Stimulated activated effector memory CD8-positive, alpha-beta T cell treated with anti-CD3 and anti-CD28 coated beads, Interleukin-12 subunit alpha, Interleukin-12 subunit beta, amount 100 ng/mL, for 72 hours (primary cell): ENCODE data around the gene ZFHX2.
"Not testable (repeated sequence)": the region's sequence is repeated elsewhere in the genome, so short reads cannot be mapped to it uniquely, and the experiment has no call there.

Experiments
- ATAC-seq: fragments of 150-1000 bp; cut with Tn5 transposase; 2 replicates; pipeline ENCODE4 v1.10.0; 2021
- DNase-seq, 2 donors: peaks; one replicate each; pipeline ENCODE4 v3.0.0; 2021 to 2022; ENCODE audit warnings: low spot score in 2 of 2
- H3K27ac Mint-ChIP-seq: one replicate; pipeline ENCODE4 v1.8.0; 2022; ENCODE audit warnings: mild to moderate bottlenecking, mixed read lengths
- H3K36me3 Mint-ChIP-seq: one replicate; pipeline ENCODE4 v1.8.0; 2022; ENCODE audit warnings: mild to moderate bottlenecking, mixed read lengths
- H3K4me1 Mint-ChIP-seq: one replicate; pipeline ENCODE4 v1.8.0; 2022; ENCODE audit warnings: mixed read lengths
- H3K4me3 Mint-ChIP-seq: one replicate; pipeline ENCODE4 v1.8.0; 2022; ENCODE audit warnings: mild to moderate bottlenecking, mixed read lengths
- H3K9me3 Mint-ChIP-seq: one replicate; pipeline ENCODE4 v1.8.0; 2022; ENCODE audit warnings: mixed read lengths

ZFHX2 gene

DNA sequence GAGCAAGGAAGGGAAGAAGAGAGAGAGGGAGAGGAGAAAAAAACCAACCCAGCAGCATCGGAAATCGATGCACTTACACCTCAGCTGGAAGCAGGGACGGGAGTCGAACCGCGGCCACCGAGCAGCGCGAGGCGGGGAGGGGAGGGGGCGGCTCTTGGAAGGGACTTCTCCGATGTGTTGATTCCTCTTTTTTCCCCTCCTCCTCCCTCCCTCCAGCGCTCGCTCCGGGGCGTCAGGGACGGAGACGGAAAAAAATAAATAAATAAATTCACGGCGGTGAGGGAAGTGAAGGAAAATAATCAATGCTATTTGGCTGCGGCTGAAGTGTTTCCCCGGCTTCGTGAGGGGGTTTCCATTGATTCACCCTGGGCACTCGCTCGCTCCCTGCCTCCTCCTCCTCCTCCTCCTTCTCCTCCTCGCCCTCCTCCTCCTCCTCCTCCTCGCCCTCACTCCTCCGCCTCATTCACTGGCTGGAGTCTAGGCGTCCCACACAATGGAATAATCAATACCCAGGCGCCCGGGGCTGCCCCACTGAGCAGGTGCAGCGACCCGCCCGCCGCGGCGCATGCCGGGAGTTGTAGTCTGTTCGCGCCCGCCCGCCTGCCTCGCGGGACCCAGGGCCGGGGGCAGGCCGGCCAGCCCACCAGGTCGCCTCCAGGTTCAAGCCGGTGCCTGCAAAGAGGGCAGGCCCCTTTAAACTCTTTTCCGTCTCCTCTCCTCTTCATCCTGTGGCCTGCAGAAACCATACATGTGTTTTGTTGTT is at the start of gene ZFHX2:
Gene ZFHX2, minus strand, starts transcription at position 500 of the 763 bp plus-strand sequence. CDS start 16,440 bp downstream, outside the sequence.
- Mint-ChIP-seq H3K4me3 (no peak within 1 kb of the TSS), H3K36me3 (peaks cover 15% of the 10 kb centered on the region), H3K27ac (no peak within 1 kb of the TSS), H3K4me1 (peaks cover 14% of the 10 kb centered on the region), H3K9me3 (no peaks in the 10 kb centered on the region)
- DNase-seq: peak; percentile 66 to 91
- peak; percentile 77 for ATAC-seq

GRCh38 chr14:23600806-23601205 is 49.2 kb upstream of the ZFHX2 start:
- DNase-seq (no peak), ATAC-seq (no peak)
- Mint-ChIP-seq H3K9me3 (peaks cover 3% of the 10 kb centered on the region), H3K27ac (no peak overlapping the region), H3K4me1 (peaks cover 23% of the 10 kb centered on the region), H3K36me3 (no peaks in the 10 kb centered on the region), H3K4me3 (no peak overlapping the region)

GRCh38 chr14:23600322-23600707 is 48.8 kb upstream of the ZFHX2 start:
- Mint-ChIP-seq H3K27ac (peak overlapping the region; percentile 3), H3K4me1 (peaks cover 18% of the 10 kb centered on the region), H3K4me3 (no peak overlapping the region), H3K9me3 (peaks cover 3% of the 10 kb centered on the region), H3K36me3 (no peaks in the 10 kb centered on the region)
- DNase-seq (no peak), ATAC-seq (no peak)

DNA sequence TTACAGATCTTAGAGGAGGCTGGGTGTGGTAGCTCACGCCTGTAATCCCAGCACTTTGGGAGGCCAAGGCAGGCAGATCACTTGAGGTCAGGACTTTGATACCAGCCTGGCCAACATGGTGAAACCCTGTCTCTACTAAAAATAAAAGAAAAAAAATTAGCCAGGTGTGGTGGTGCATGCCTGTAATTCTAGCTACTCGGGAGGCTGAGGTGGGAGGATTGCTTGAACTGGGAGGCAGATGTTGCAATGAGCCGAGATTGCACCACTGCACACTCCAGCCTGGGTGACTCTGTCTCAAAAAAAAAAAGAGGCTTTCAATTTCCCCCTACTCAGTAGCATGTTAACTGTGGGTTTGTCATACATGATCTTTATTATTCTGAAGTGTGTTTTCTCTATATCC is 42.6 kb upstream of the ZFHX2 start:
- ATAC-seq, H3K4me1 Mint-ChIP-seq, H3K9me3 Mint-ChIP-seq, DNase-seq, H3K27ac Mint-ChIP-seq, H3K4me3 Mint-ChIP-seq, H3K36me3 Mint-ChIP-seq: not testable (repeated sequence)

- Mint-ChIP-seq H3K4me3 (no peak overlapping the region), H3K36me3 (no peaks in the 10 kb centered on the region), H3K4me1 (peaks cover 12% of the 10 kb centered on the region), H3K9me3 (no peaks in the 10 kb centered on the region), H3K27ac (no peak overlapping the region)
- ATAC-seq (no peak), DNase-seq (no peak)
Measured at GRCh38 chr14:23590198-23590597, 38.6 kb upstream of the ZFHX2 start.

- Mint-ChIP-seq H3K9me3 (no peaks in the 10 kb centered on the region), H3K4me3 (no peak overlapping the region), H3K27ac (peak overlapping the region; percentile 17), H3K36me3 (no peaks in the 10 kb centered on the region), H3K4me1 (peaks cover 12% of the 10 kb centered on the region)
- DNase-seq: no peak
- ATAC-seq: no peak
Measured at GRCh38 chr14:23589606-23590005, 38.0 kb upstream of the ZFHX2 start.

- H3K9me3 Mint-ChIP-seq: no peaks in the 10 kb centered on the region
- H3K4me1 Mint-ChIP-seq: peaks cover 12% of the 10 kb centered on the region
- H3K27ac Mint-ChIP-seq: peak overlapping the region; percentile 17
- no peak overlapping the region for H3K4me3 Mint-ChIP-seq
- ATAC-seq (peak; percentile 99), DNase-seq (peak; percentile 78 to 90)
- H3K36me3 Mint-ChIP-seq: no peaks in the 10 kb centered on the region
Measured at GRCh38 chr14:23588884-23589598, 37.5 kb upstream of the ZFHX2 start.

DNA sequence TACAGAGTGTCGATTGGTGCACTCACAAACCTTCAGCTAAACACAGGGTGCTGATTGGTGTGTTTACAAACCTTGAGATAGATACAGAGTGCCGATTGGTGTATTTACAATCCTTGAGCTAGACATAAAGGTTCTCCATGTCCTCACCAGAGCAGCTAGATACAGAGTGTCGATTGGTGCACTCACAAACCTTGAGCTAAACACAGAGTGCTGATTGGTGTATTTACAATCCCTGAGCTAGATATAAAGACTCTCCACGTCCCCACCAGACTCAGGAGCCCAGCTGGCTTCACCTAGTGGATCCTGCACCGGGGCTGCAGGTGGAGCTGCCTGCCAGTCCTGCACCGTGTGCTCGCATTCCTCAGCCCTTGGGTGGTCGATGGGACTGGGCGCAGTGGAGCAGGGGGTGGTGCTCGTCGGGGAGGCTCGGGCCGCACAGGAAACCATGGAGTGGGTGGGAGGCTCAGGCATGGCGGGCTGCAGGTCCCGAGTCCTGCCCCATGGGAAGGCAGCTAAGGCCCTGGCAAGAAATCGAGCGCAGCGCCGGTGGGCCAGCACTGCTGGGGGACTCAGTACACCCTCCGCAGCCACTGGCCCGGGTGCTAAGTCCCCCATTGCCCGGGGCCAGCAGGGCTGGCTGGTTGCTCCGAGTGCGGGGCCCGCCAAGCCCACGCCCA is 33.1 kb upstream of the ZFHX2 start:
- H3K4me1 Mint-ChIP-seq: peaks cover 11% of the 10 kb centered on the region
- not testable (repeated sequence) for H3K27ac Mint-ChIP-seq, DNase-seq, ATAC-seq, H3K4me3 Mint-ChIP-seq, H3K9me3 Mint-ChIP-seq, H3K36me3 Mint-ChIP-seq

- not testable (repeated sequence) for H3K4me1 Mint-ChIP-seq, H3K4me3 Mint-ChIP-seq, H3K36me3 Mint-ChIP-seq, H3K9me3 Mint-ChIP-seq, H3K27ac Mint-ChIP-seq, ATAC-seq, DNase-seq
Measured at GRCh38 chr14:23583761-23584526, 32.4 kb upstream of the ZFHX2 start.

GRCh38 chr14:23582906-23583760 is 31.6 kb upstream of the ZFHX2 start:
- H3K36me3 Mint-ChIP-seq: no peaks in the 10 kb centered on the region
- peaks cover 9% of the 10 kb centered on the region for H3K4me1 Mint-ChIP-seq
- no peak overlapping the region for H3K27ac Mint-ChIP-seq
- no peaks in the 10 kb centered on the region for H3K9me3 Mint-ChIP-seq
- ATAC-seq (no peak), DNase-seq (no peak)
- no peak overlapping the region for H3K4me3 Mint-ChIP-seq

GRCh38 chr14:23580948-23581281 is 29.4 kb upstream of the ZFHX2 start:
- ATAC-seq: no peak
- H3K4me1 Mint-ChIP-seq: peaks cover 20% of the 10 kb centered on the region
- H3K27ac Mint-ChIP-seq: no peak overlapping the region
- H3K36me3 Mint-ChIP-seq: no peaks in the 10 kb centered on the region
- H3K9me3 Mint-ChIP-seq: no peaks in the 10 kb centered on the region
- H3K4me3 Mint-ChIP-seq: no peak overlapping the region
- no peak for DNase-seq

GRCh38 chr14:23580152-23580926 is 28.8 kb upstream of the ZFHX2 start:
- H3K4me1 Mint-ChIP-seq: peaks cover 20% of the 10 kb centered on the region
- no peak overlapping the region for H3K4me3 Mint-ChIP-seq
- H3K9me3 Mint-ChIP-seq: no peaks in the 10 kb centered on the region
- H3K36me3 Mint-ChIP-seq: no peaks in the 10 kb centered on the region
- ATAC-seq (no peak), DNase-seq (no peak)
- H3K27ac Mint-ChIP-seq: no peak overlapping the region

- DNase-seq: no peak
- no peaks in the 10 kb centered on the region for H3K36me3 Mint-ChIP-seq
- ATAC-seq: no peak
- no peaks in the 10 kb centered on the region for H3K9me3 Mint-ChIP-seq
- H3K4me3 Mint-ChIP-seq: no peak overlapping the region
- H3K27ac Mint-ChIP-seq: no peak overlapping the region
- peaks cover 20% of the 10 kb centered on the region for H3K4me1 Mint-ChIP-seq
Measured at GRCh38 chr14:23579739-23580138, 28.2 kb upstream of the ZFHX2 start.

DNA sequence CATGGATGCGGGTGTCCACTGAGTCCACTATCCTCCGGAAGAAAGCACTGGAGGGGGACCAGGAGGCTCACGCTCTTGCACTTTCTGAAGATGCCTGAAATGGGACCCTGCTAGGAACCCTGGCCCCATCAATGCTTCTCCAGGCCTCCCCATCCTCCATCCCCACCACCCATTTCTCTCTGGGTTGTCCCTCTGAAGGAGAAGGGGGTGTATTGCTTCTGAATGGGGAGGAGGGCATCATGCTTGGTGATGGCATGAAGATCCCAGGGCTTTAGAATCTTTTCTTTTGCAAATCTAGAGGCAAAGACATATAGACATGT is 27.7 kb upstream of the ZFHX2 start:
- peaks cover 20% of the 10 kb centered on the region for H3K4me1 Mint-ChIP-seq
- H3K9me3 Mint-ChIP-seq: no peaks in the 10 kb centered on the region
- H3K27ac Mint-ChIP-seq: no peak overlapping the region
- H3K36me3 Mint-ChIP-seq: no peaks in the 10 kb centered on the region
- no peak for ATAC-seq
- no peak for DNase-seq
- H3K4me3 Mint-ChIP-seq: no peak overlapping the region
